IMR-90 (cell line): ENCODE results near the gene RIPK4. TPM values are rescaled to one million over a fixed set of nuclear protein-coding genes. Genes with fewer than 3 reads are reported as not detected.

Experiments
- ATAC-seq: fragments of 200-7000 bp; cut with Tn5 transposase; 2 replicates; pipeline ENCODE4 v1.9.1; 2020; ENCODE audit warnings: low read depth, mild to moderate bottlenecking, moderate library complexity
- BruUV-seq: library from RNA; stranded (reverse); fragments of 400-500 nt; replicated peaks from 2 replicates; lab custom pipeline; 2021; lab: Mats Ljungman, UMichigan
- CTCF ChIA-PET: fragments of 300-600 bp; formaldehyde crosslinking; extraction: SDS; loops from one replicate; lab custom pipeline; 2021; ENCODE audit warnings: antibody characterized with exemption; lab: Yijun Ruan, JAX
- POLR2A ChIA-PET: fragments of 300-600 bp; sonication (Branson Sonifier 250); formaldehyde crosslinking; loops from one replicate; lab custom pipeline; 2022; ENCODE audit warnings: antibody characterized with exemption; ENCODE audit not compliant: unreplicated experiment; lab: Charles Lee
- DNase-seq: peaks from one replicate; pipeline ENCODE4 v3.0.0; 2013
- H2AFZ ChIP-seq: replicated peaks from 2 replicates; pipeline ENCODE3; 2013; ENCODE audit warnings: low read length, mild to moderate bottlenecking; ENCODE audit not compliant: poor library complexity
- H2AK5ac ChIP-seq: 2 replicates; pipeline ENCODE4 v1.6.1; 2013; ENCODE audit warnings: low read depth, low read length, inconsistent platforms
- H2AK9ac ChIP-seq: replicated peaks from 2 replicates; pipeline ENCODE3; 2013; ENCODE audit warnings: mild to moderate bottlenecking, low read depth, low read length, moderate library complexity; ENCODE audit not compliant: poor library complexity
- H2BK120ac ChIP-seq: 2 replicates; pipeline ENCODE4 v1.6.1; 2013; ENCODE audit warnings: low read depth, low read length, inconsistent platforms
- H2BK15ac ChIP-seq: 3 replicates; pipeline ENCODE4 v1.6.1; 2013; ENCODE audit warnings: low read depth, low read length, inconsistent platforms
- H2BK20ac ChIP-seq: 2 replicates; pipeline ENCODE4 v1.6.1; 2013; ENCODE audit warnings: low read depth, mild to moderate bottlenecking, inconsistent platforms, low read length, moderate library complexity
- H2BK5ac ChIP-seq: 2 replicates; pipeline ENCODE4 v1.6.1; 2013; ENCODE audit warnings: mild to moderate bottlenecking, low read depth, low read length, inconsistent platforms; ENCODE audit not compliant: poor library complexity, severe bottlenecking
- H3K14ac ChIP-seq: replicated peaks from 2 replicates; pipeline ENCODE4 v1.6.1; 2013; ENCODE audit warnings: low read depth, low read length, inconsistent platforms
- H3K18ac ChIP-seq: 2 replicates; pipeline ENCODE4 v1.6.1; 2013; ENCODE audit warnings: low read depth, low read length, control low read depth
- H3K23ac ChIP-seq: 2 replicates; pipeline ENCODE4 v1.6.1; 2013; ENCODE audit warnings: low read depth, low read length, inconsistent platforms
- H3K27ac ChIP-seq: 2 replicates; pipeline ENCODE4 v1.5.1; 2013; ENCODE audit warnings: mild to moderate bottlenecking, control low read depth, low read length; ENCODE audit not compliant: insufficient read depth
- H3K27me3 ChIP-seq: 2 replicates; pipeline ENCODE4 v1.6.1; 2013; ENCODE audit warnings: low read length; ENCODE audit not compliant: control insufficient read depth, insufficient read depth
- H3K36me3 ChIP-seq: 2 replicates; pipeline ENCODE4 v1.6.1; 2013; ENCODE audit warnings: low read length, mixed read lengths; ENCODE audit not compliant: control insufficient read depth, insufficient read depth
- H3K4ac ChIP-seq: 2 replicates; pipeline ENCODE4 v1.6.1; 2013; ENCODE audit warnings: low read depth, low read length, inconsistent platforms
- H3K4me1 ChIP-seq: 2 replicates; pipeline ENCODE4 v1.6.1; 2013; ENCODE audit warnings: low read length, mixed read lengths; ENCODE audit not compliant: control insufficient read depth, insufficient read depth
- H3K4me2 ChIP-seq: 2 replicates; pipeline ENCODE4 v1.6.1; 2013; ENCODE audit warnings: low read depth, mild to moderate bottlenecking, control low read depth, low read length, moderate library complexity
- H3K4me3 ChIP-seq: 2 replicates; pipeline ENCODE4 v1.5.1; 2013; ENCODE audit warnings: low read depth, mild to moderate bottlenecking, control low read depth, low read length, moderate library complexity; ENCODE audit not compliant: insufficient read depth
- H3K56ac ChIP-seq: 2 replicates; pipeline ENCODE4 v1.6.1; 2013; ENCODE audit warnings: low read length, inconsistent platforms; ENCODE audit not compliant: insufficient read depth; ENCODE audit errors: extremely low read depth
- H3K79me1 ChIP-seq, 2 experiments: 2 replicates each; pipeline ENCODE4 v1.6.1; 2013; ENCODE audit warnings: low read length in 2 of 2, inconsistent platforms in 1 of 2, low read depth in 1 of 2
- H3K9ac ChIP-seq: 2 replicates; pipeline ENCODE4 v1.6.1; 2013; ENCODE audit warnings: low read depth, low read length, control low read depth
- H3K9me1 ChIP-seq: 2 replicates; pipeline ENCODE4 v1.6.1; 2013; ENCODE audit warnings: low read length, inconsistent platforms; ENCODE audit not compliant: insufficient read depth
- H3K9me3 ChIP-seq: 2 replicates; pipeline ENCODE4 v1.6.1; 2013; ENCODE audit warnings: low read length; ENCODE audit not compliant: control insufficient read depth, insufficient read depth
- H4K20me1 ChIP-seq: 2 replicates; pipeline ENCODE4 v1.6.1; 2013; ENCODE audit warnings: low read length, inconsistent platforms; ENCODE audit not compliant: insufficient read depth
- H4K5ac ChIP-seq: 2 replicates; pipeline ENCODE4 v1.6.1; 2013; ENCODE audit warnings: mild to moderate bottlenecking, low read depth, low read length, control low read depth
- H4K8ac ChIP-seq, 2 experiments: 2 replicates each; pipeline ENCODE4 v1.6.1; 2013; ENCODE audit warnings: low read depth in 2 of 2, low read length in 2 of 2, control low read depth in 1 of 2, inconsistent platforms in 1 of 2
- H4K91ac ChIP-seq: 2 replicates; pipeline ENCODE4 v1.6.1; 2013; ENCODE audit warnings: low read depth, low read length, inconsistent platforms; ENCODE audit not compliant: insufficient read depth
- BHLHE40 ChIP-seq: fragments of 150-350 bp; IDR thresholded peaks from 2 replicates; pipeline ENCODE4 v1.6.1; 2016; ENCODE audit warnings: mild to moderate bottlenecking, low read depth, low read length
- FOS ChIP-seq: fragments of 150-350 bp; IDR thresholded peaks from 2 replicates; pipeline ENCODE4 v1.6.1; 2016; ENCODE audit warnings: low read depth, low read length
- MAFK ChIP-seq: IDR thresholded peaks from 2 replicates; pipeline ENCODE4 v1.6.1; 2012; ENCODE audit warnings: low read depth, low read length, improper control_type of control experiment
- POLR2A ChIP-seq: IDR thresholded peaks from 2 replicates; pipeline ENCODE4 v1.6.1; 2012; ENCODE audit warnings: mild to moderate bottlenecking, low read depth, low read length
- RFX5 ChIP-seq: IDR thresholded peaks from 2 replicates; pipeline ENCODE4 v1.8.0; 2012; ENCODE audit warnings: low read depth, mild to moderate bottlenecking, low read length, moderate library complexity
- WGBS, 2 experiments: methylation state at CpG; one replicate each; pipeline versions ENCODE4 v1.1.5 to v1.1.7; 2013; ENCODE audit warnings: missing lambda C conversion rate in 2 of 2; ENCODE audit not compliant: insufficient read length in 1 of 2; ENCODE audit errors: extremely low coverage in 2 of 2; 5-methylcytosine and 5-hydroxymethylcytosine counted together
- dilution Hi-C: fragments of 300-500 bp; cut with HindIII; formaldehyde crosslinking; loops from one replicate; pipeline ENCODE4 v1.14.3; 2018; ENCODE audit warnings: low sequenced_read_pairs; ENCODE audit not compliant: unreplicated experiment
- in situ Hi-C: fragments of 300-500 bp; cut with MboI; formaldehyde crosslinking; loops from 3 replicates; pipeline ENCODE4 v1.14.3; 2019; ENCODE audit warnings: low sequenced_read_pairs, inconsistent platforms, mixed read lengths
- intact Hi-C: fragments of 100-400 bp; cut with micrococcal nuclease; formaldehyde crosslinking; loops from 2 replicates; pipeline ENCODE4 v1.10.0; 2022
- polyA plus RNA-seq, 3 experiments: library from polyadenylated mRNA; depleted of rRNA; stranded (reverse); fragments of >200 nt; gene quantifications; 2 replicates each; pipeline ENCODE4 v1.2.3, GENCODE V29; 2012; ENCODE audit warnings: low replicate concordance in 1 of 3
- total RNA-seq: library from RNA; depleted of rRNA; stranded (reverse); fragments of >200 nt; gene quantifications from 2 replicates; pipeline ENCODE4 v1.2.3, GENCODE V29; 2012
- TF ChIP-seq, protein P1 (sequence below): conservative IDR thresholded peaks from 2 replicates; pipeline ENCODE4 v1.5.1; 2012; ENCODE audit warnings: mild to moderate bottlenecking, low read depth, low read length, improper control_type of control experiment
- TF ChIP-seq, protein P2 (sequence below): fragments of 150-350 bp; IDR thresholded peaks from 2 replicates; pipeline ENCODE4 v1.6.1; 2016; ENCODE audit warnings: low read depth, mild to moderate bottlenecking, low read length, moderate library complexity, borderline replicate concordance

RIPK4 gene
- total and polyA plus RNA-seq, 2 of the 4 experiments (the other 2 are of a cell fraction): under 0.01 to 0.03 TPM

DNA sequence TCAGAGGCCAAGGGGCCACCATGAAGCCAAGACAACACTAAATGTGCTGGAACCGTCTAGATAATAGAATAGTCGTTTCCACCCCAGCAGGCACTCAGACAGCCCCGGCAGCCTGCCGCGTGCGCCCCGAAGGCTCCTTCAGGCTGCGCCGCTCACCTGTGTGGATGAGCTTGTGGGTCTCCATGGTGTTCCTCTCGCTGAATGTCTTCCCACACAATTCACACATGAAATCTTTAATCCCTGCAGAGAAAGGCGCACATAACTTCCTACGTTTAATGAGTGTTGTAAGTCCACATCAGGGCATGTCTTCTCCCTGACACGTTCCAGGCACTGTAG, 43.7 kb upstream of the RIPK4 start:
- Histone ChIP-seq H4K20me1 (no peaks in the 10 kb centered on the region), H2BK120ac (no peak overlapping the region), H4K5ac (no peak overlapping the region), H3K9me3 (no peaks in the 10 kb centered on the region), H3K4me1 (no peaks in the 10 kb centered on the region), H3K4me2 (no peak overlapping the region), H3K79me1 (peaks cover 0 to 5% of the 10 kb centered on the region in 2 experiments; a peak in 1 of 4 replicates), H2AK9ac (no peak overlapping the region), H2AFZ (no peak overlapping the region), H3K36me3 (peaks cover 21% of the 10 kb centered on the region), H3K23ac (no peak overlapping the region), H3K9ac (no peak overlapping the region), H2BK20ac (no peak overlapping the region), H3K18ac (no peak overlapping the region), H3K9me1 (peaks cover 2% of the 10 kb centered on the region; the same call in 1 of the 2 replicates), H4K91ac (no peak overlapping the region), H3K4ac (no peak overlapping the region), H2AK5ac (no peak overlapping the region), H3K56ac (no peak overlapping the region), H4K8ac (no peak overlapping the region), H3K27ac (no peak overlapping the region), H3K27me3 (no peaks in the 10 kb centered on the region), H2BK15ac (no peak overlapping the region), H3K14ac (no peak overlapping the region), H3K4me3 (no peak overlapping the region), H2BK5ac (no peak overlapping the region)
- POLR2A ChIA-PET: no interaction called here
- dilution Hi-C loops (no loop called here), in situ Hi-C loops (no loop called here), intact Hi-C loops (no loop called here)
- 86% methylated on average over 2 of the region's 13 CpGs; no CpG with 5 or more reads in 1 of the 2 experiments for WGBS, 2 experiments
- TF ChIP-seq POLR2A (no peak), MAFK (no peak), BHLHE40 (no peak), FOS (no peak), RFX5 (no peak)
- TF ChIP-seq, protein P1, sequence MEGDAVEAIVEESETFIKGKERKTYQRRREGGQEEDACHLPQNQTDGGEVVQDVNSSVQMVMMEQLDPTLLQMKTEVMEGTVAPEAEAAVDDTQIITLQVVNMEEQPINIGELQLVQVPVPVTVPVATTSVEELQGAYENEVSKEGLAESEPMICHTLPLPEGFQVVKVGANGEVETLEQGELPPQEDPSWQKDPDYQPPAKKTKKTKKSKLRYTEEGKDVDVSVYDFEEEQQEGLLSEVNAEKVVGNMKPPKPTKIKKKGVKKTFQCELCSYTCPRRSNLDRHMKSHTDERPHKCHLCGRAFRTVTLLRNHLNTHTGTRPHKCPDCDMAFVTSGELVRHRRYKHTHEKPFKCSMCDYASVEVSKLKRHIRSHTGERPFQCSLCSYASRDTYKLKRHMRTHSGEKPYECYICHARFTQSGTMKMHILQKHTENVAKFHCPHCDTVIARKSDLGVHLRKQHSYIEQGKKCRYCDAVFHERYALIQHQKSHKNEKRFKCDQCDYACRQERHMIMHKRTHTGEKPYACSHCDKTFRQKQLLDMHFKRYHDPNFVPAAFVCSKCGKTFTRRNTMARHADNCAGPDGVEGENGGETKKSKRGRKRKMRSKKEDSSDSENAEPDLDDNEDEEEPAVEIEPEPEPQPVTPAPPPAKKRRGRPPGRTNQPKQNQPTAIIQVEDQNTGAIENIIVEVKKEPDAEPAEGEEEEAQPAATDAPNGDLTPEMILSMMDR: no peak
- TF ChIP-seq, protein P2, sequence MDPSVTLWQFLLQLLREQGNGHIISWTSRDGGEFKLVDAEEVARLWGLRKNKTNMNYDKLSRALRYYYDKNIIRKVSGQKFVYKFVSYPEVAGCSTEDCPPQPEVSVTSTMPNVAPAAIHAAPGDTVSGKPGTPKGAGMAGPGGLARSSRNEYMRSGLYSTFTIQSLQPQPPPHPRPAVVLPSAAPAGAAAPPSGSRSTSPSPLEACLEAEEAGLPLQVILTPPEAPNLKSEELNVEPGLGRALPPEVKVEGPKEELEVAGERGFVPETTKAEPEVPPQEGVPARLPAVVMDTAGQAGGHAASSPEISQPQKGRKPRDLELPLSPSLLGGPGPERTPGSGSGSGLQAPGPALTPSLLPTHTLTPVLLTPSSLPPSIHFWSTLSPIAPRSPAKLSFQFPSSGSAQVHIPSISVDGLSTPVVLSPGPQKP: no peak
- ATAC-seq: no peak
- no peak for DNase-seq
- CTCF ChIA-PET: no interaction called here
- BruUV-seq: no TSS peak
